ENCODE measurements around the gene PLPPR1.
"Not testable (repeated sequence)": the region's sequence is repeated elsewhere in the genome, so short reads cannot be mapped to it uniquely, and the experiment has no call there.

PLPPR1 gene

DNA sequence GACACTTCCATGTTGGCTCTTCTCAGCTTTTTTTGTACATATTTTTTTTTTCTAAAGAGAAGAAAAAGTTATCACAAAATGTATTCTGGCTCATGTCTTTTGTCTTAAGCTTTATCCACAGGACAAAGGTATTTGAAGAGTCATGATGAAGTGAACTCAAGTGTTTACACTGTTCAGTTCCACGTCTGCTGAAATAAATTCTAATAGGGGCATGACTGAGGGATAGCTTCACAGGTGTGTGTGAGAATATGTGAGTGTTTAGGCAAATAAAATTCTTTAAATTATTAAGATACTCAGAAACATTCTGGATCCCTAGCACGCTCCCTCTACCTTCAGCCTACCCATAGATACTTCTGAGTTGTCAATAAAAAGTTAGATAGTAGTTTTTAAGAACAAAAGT lies 296.5 kb downstream of the PLPPR1 start:
- TF ChIP-seq, protein P1, sequence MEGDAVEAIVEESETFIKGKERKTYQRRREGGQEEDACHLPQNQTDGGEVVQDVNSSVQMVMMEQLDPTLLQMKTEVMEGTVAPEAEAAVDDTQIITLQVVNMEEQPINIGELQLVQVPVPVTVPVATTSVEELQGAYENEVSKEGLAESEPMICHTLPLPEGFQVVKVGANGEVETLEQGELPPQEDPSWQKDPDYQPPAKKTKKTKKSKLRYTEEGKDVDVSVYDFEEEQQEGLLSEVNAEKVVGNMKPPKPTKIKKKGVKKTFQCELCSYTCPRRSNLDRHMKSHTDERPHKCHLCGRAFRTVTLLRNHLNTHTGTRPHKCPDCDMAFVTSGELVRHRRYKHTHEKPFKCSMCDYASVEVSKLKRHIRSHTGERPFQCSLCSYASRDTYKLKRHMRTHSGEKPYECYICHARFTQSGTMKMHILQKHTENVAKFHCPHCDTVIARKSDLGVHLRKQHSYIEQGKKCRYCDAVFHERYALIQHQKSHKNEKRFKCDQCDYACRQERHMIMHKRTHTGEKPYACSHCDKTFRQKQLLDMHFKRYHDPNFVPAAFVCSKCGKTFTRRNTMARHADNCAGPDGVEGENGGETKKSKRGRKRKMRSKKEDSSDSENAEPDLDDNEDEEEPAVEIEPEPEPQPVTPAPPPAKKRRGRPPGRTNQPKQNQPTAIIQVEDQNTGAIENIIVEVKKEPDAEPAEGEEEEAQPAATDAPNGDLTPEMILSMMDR (IDR thresholded peaks at IDR 0.05; ENCODE audit: low read depth, low read length, missing control alignments) = no peak
- DNase-seq (ENCODE audit: extremely low read depth, low read depth) = no peak
- no peak overlapping the region for H3K4me3 ChIP-seq (replicated peaks; ENCODE audit: low read depth, low read length)

DNA sequence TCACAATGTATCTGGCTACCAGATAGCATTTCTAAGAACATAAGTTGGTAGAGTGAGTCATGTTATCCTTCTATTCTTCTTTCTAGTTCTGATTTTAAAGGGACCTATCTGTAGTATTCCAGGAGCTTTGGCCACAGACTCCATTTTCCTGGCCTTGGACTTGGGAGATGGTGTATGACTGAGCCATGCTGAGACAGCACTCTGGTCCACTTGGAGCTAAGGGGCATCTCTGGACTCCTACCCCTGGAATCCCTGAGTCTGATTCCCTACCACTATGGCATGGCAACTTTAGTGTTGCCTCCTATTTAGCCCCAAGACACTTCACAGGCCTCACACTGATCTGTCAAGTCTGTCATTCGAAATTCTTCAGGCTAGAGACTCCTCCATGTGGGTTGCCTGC lies 297.5 kb downstream of the PLPPR1 start:
- DNase-seq (ENCODE audit: extremely low read depth, low read depth) = no peak
- H3K4me3 ChIP-seq (replicated peaks; ENCODE audit: low read depth, low read length) = no peak overlapping the region
- TF ChIP-seq, protein P1 (IDR thresholded peaks at IDR 0.05; ENCODE audit: low read depth, low read length, missing control alignments) = no peak

GRCh38 chr9:101326501-101326900 lies 298.0 kb downstream of the PLPPR1 start:
- no peak overlapping the region for H3K4me3 ChIP-seq (replicated peaks; ENCODE audit: low read depth, low read length)
- DNase-seq (ENCODE audit: extremely low read depth, low read depth) = no peak
- TF ChIP-seq, protein P1 (IDR thresholded peaks at IDR 0.05; ENCODE audit: low read depth, low read length, missing control alignments) = no peak

- not testable (repeated sequence) for H3K4me3 ChIP-seq (replicated peaks; ENCODE audit: low read depth, low read length); DNase-seq (ENCODE audit: extremely low read depth, low read depth)
Measured at GRCh38 chr9:101327422-101327909, 298.9 kb downstream of the PLPPR1 start.

- TF ChIP-seq, protein P1 (IDR thresholded peaks at IDR 0.05; ENCODE audit: low read depth, low read length, missing control alignments) = no peak
- H3K4me3 ChIP-seq (replicated peaks; ENCODE audit: low read depth, low read length) = no peak overlapping the region
- DNase-seq (ENCODE audit: extremely low read depth, low read depth) = no peak
Measured at GRCh38 chr9:101332362-101332761, 303.8 kb downstream of the PLPPR1 start.

GRCh38 chr9:101333490-101333889 lies 305.0 kb downstream of the PLPPR1 start:
- no peak overlapping the region for H3K4me3 ChIP-seq (replicated peaks; ENCODE audit: low read depth, low read length)
- TF ChIP-seq, protein P1 (IDR thresholded peaks at IDR 0.05; ENCODE audit: low read depth, low read length, missing control alignments) = no peak
- DNase-seq (ENCODE audit: extremely low read depth, low read depth) = no peak

- DNase-seq (ENCODE audit: extremely low read depth, low read depth) = no peak
- no peak overlapping the region for H3K4me3 ChIP-seq (replicated peaks; ENCODE audit: low read depth, low read length)
- TF ChIP-seq, protein P1 (IDR thresholded peaks at IDR 0.05; ENCODE audit: low read depth, low read length, missing control alignments) = no peak
Measured at GRCh38 chr9:101333926-101334702, 305.6 kb downstream of the PLPPR1 start.
